H1 (cell line): Measurements from ENCODE around the gene CCNA1. TPM values are rescaled to one million over a fixed set of nuclear protein-coding genes. Genes with fewer than 3 reads are reported as not detected.

ENCODE experiments used
- CTCF ChIA-PET: fragments of 300-600 bp; sonication (Branson Sonifier 250); formaldehyde crosslinking; loops from one replicate; lab custom pipeline; 2021; ENCODE audit not compliant: partially characterized antibody; lab: Charles Lee
- POLR2A ChIA-PET: fragments of 300-600 bp; sonication (Branson Sonifier 250); formaldehyde crosslinking; loops from one replicate; lab custom pipeline; 2021; ENCODE audit warnings: inconsistent platforms; ENCODE audit not compliant: partially characterized antibody; lab: Charles Lee
- DNase-seq, 2 experiments: peaks; one replicate each; pipeline versions ENCODE4 v3.0.0 to v3.0.0-alpha.2; 2010 to 2022; ENCODE audit warnings: low spot score in 2 of 2, low read depth in 1 of 2, mixed read lengths in 1 of 2
- FAIRE-seq: peaks from 2 replicates; lab custom pipeline; 2011; peaks lifted over from hg19 to GRCh38; lab: Jason Lieb, UNC
- H2AFZ ChIP-seq: 2 replicates; pipeline ENCODE4 v1.8.1; 2012; ENCODE audit warnings: low read length, inconsistent platforms
- H2AK5ac ChIP-seq: 2 replicates; pipeline ENCODE4 v1.6.1; 2013; ENCODE audit warnings: low read depth, low read length
- H2BK120ac ChIP-seq: replicated peaks from 2 replicates; pipeline ENCODE3; 2013; ENCODE audit warnings: low read depth, low read length, inconsistent platforms
- H2BK12ac ChIP-seq: 2 replicates; pipeline ENCODE4 v1.6.1; 2013; ENCODE audit warnings: low read depth, low read length
- H2BK15ac ChIP-seq: 2 replicates; pipeline ENCODE4 v1.6.1; 2013; ENCODE audit warnings: low read length
- H2BK20ac ChIP-seq: 2 replicates; pipeline ENCODE4 v1.6.1; 2013; ENCODE audit warnings: low read length
- H2BK5ac ChIP-seq: 2 replicates; pipeline ENCODE4 v1.6.1; 2013; ENCODE audit warnings: low read depth, low read length
- H3K14ac ChIP-seq: 2 replicates; pipeline ENCODE4 v1.6.1; 2013; ENCODE audit warnings: inconsistent platforms; ENCODE audit not compliant: insufficient read length
- H3K18ac ChIP-seq: 2 replicates; pipeline ENCODE4 v1.6.1; 2013; ENCODE audit warnings: low read length; ENCODE audit errors: extremely low read depth
- H3K23ac ChIP-seq: 2 replicates; pipeline ENCODE4 v1.6.1; 2013; ENCODE audit warnings: inconsistent platforms; ENCODE audit not compliant: insufficient read length
- H3K23me2 ChIP-seq: 2 replicates; pipeline ENCODE4 v1.6.1; 2013; ENCODE audit warnings: low read depth, low read length
- H3K27ac ChIP-seq: 2 replicates; pipeline ENCODE4 v1.6.1; 2011; ENCODE audit warnings: low read depth, low read length, inconsistent platforms
- H3K27me3 ChIP-seq, 4 experiments: replicated peaks in 1 of 4; 1 replicate in 1 of 4; 2 replicates in 3 of 4; pipeline versions ENCODE4 v1.6.1 to v1.8.1; 2011 to 2013; ENCODE audit warnings: low read length in 3 of 4, mild to moderate bottlenecking in 3 of 4, inconsistent platforms in 2 of 4, mixed read lengths in 2 of 4, moderate library complexity in 1 of 4; ENCODE audit not compliant: control insufficient read depth in 3 of 4, insufficient read depth in 3 of 4; ENCODE audit errors: extremely low read depth in 1 of 4
- H3K36me3 ChIP-seq, 4 experiments: 2 replicates each; pipeline versions ENCODE4 v1.6.1 to v1.8.1; 2011 to 2013; ENCODE audit warnings: mild to moderate bottlenecking in 4 of 4, low read length in 3 of 4, moderate library complexity in 2 of 4, control low read depth in 1 of 4, inconsistent platforms in 1 of 4; ENCODE audit not compliant: insufficient read depth in 4 of 4, control insufficient read depth in 2 of 4
- H3K4ac ChIP-seq: replicated peaks from 2 replicates; pipeline ENCODE3; 2013; ENCODE audit warnings: low read length, low read depth, mixed read lengths, inconsistent platforms; ENCODE audit not compliant: insufficient read length
- H3K4me1 ChIP-seq, 4 experiments: replicated peaks in 1 of 4; 1 replicate in 1 of 4; 2 replicates in 3 of 4; pipeline versions ENCODE4 v1.6.1 to v1.8.1; 2011 to 2013; ENCODE audit warnings: low read length in 3 of 4, inconsistent platforms in 2 of 4, mixed read lengths in 1 of 4; ENCODE audit not compliant: insufficient read depth in 4 of 4, control insufficient read depth in 3 of 4
- H3K4me2 ChIP-seq, 2 experiments: 2 replicates each; pipeline versions ENCODE4 v1.6.1 to v1.8.1; 2011 to 2013; ENCODE audit warnings: low read depth in 2 of 2, low read length in 2 of 2, control low read depth in 1 of 2, inconsistent platforms in 1 of 2, mild to moderate bottlenecking in 1 of 2; ENCODE audit not compliant: insufficient read depth in 1 of 2
- H3K4me3 ChIP-seq, 4 experiments: fragments of 200-600, 300-600 bp in 1 of 4; sonication (generic), shearing (Covaris generic), sonication (Bioruptor Twin) in 1 of 4; 2 replicates each; pipeline versions ENCODE4 v1.5.1 to v1.8.1; 2011 to 2016; ENCODE audit warnings: low read length in 4 of 4, low read depth in 3 of 4, control low read depth in 2 of 4, inconsistent platforms in 2 of 4, mild to moderate bottlenecking in 2 of 4, mixed read lengths in 1 of 4, moderate library complexity in 1 of 4; ENCODE audit not compliant: insufficient read depth in 2 of 4; ENCODE audit errors: extremely low read depth in 1 of 4
- H3K56ac ChIP-seq: replicated peaks from 2 replicates; pipeline ENCODE3; 2013; ENCODE audit warnings: low read depth, mild to moderate bottlenecking, mixed read lengths, low read length, inconsistent platforms; ENCODE audit not compliant: insufficient read length
- H3K79me1 ChIP-seq: 2 replicates; pipeline ENCODE4 v1.6.1; 2013; ENCODE audit warnings: low read depth, low read length, control low read depth
- H3K79me2 ChIP-seq, 2 experiments: 2 replicates each; pipeline versions ENCODE4 v1.6.1 to v1.8.1; 2012 to 2013; ENCODE audit warnings: low read length in 2 of 2, mild to moderate bottlenecking in 2 of 2, inconsistent platforms in 1 of 2; ENCODE audit not compliant: insufficient read depth in 2 of 2, control insufficient read depth in 1 of 2
- H3K9ac ChIP-seq, 4 experiments: replicated peaks in 1 of 4; 1 replicate in 1 of 4; 2 replicates in 3 of 4; pipeline versions ENCODE4 v1.6.1 to v1.8.1; 2011 to 2013; ENCODE audit warnings: low read depth in 3 of 4, low read length in 3 of 4, control low read depth in 2 of 4, mild to moderate bottlenecking in 2 of 4, moderate library complexity in 2 of 4, inconsistent platforms in 1 of 4; ENCODE audit errors: extremely low read depth in 1 of 4
- H3K9me3 ChIP-seq, 2 experiments: 2 replicates each; pipeline versions ENCODE4 v1.6.1 to v1.8.1; 2012 to 2013; ENCODE audit warnings: mild to moderate bottlenecking in 2 of 2, moderate library complexity in 2 of 2, control low read depth in 1 of 2, inconsistent platforms in 1 of 2, low read depth in 1 of 2, low read length in 1 of 2, mixed read lengths in 1 of 2; ENCODE audit not compliant: insufficient read depth in 2 of 2
- H4K20me1 ChIP-seq, 2 experiments: replicated peaks in 1 of 2; 2 replicates each; pipeline versions ENCODE3 to v1.8.1; 2011 to 2013; ENCODE audit warnings: inconsistent platforms in 2 of 2, low read length in 2 of 2, mild to moderate bottlenecking in 1 of 2; ENCODE audit not compliant: insufficient read depth in 2 of 2, control insufficient read depth in 1 of 2
- H4K5ac ChIP-seq: 2 replicates; pipeline ENCODE4 v1.6.1; 2013; ENCODE audit warnings: low read length, low read depth, mixed read lengths, inconsistent platforms; ENCODE audit not compliant: insufficient read length
- H4K8ac ChIP-seq: 2 replicates; pipeline ENCODE4 v1.8.0; 2013; ENCODE audit warnings: mild to moderate bottlenecking, moderate library complexity, low read length, inconsistent platforms; ENCODE audit not compliant: insufficient read depth; ENCODE audit errors: extremely low read depth
- H4K91ac ChIP-seq: replicated peaks from 2 replicates; pipeline ENCODE3; 2013; ENCODE audit warnings: low read length, mixed read lengths, inconsistent platforms; ENCODE audit not compliant: insufficient read length
- RAD21 ChIP-seq, 2 experiments: IDR thresholded peaks in 1 of 2; conservative IDR thresholded peaks in 1 of 2; 2 replicates each; pipeline ENCODE4 v1.6.1; 2011; ENCODE audit warnings: low read depth in 2 of 2, low read length in 2 of 2, improper control_type of control experiment in 1 of 2, inconsistent platforms in 1 of 2, mild to moderate bottlenecking in 1 of 2, moderate library complexity in 1 of 2
- SP4 ChIP-seq: IDR thresholded peaks from 2 replicates; pipeline ENCODE4 v1.6.1; 2012; ENCODE audit warnings: low read length, inconsistent platforms
- WGBS, 2 experiments: shearing (Covaris generic) in 1 of 2; methylation state at CpG; one replicate each; pipeline versions ENCODE4 v1.1.6 to v1.1.7; 2013 to 2015; ENCODE audit warnings: low lambda C conversion rate in 2 of 2, mixed read lengths in 2 of 2, inconsistent platforms in 1 of 2, low coverage in 1 of 2, missing lambda C conversion rate in 1 of 2; ENCODE audit not compliant: insufficient replicate concordance in 2 of 2, insufficient coverage in 1 of 2, insufficient read length in 1 of 2; ENCODE audit errors: extremely low coverage in 1 of 2, missing lambda C conversion rate in 1 of 2; 5-methylcytosine and 5-hydroxymethylcytosine counted together
- polyA plus RNA-seq, 7 experiments: library from polyadenylated mRNA; depleted of rRNA in 3 of 7; stranded (reverse) in 5 of 7; unstranded in 2 of 7; fragments of >200 nt in 5 of 7; fragments of 200-250 nt in 2 of 7; gene quantifications; 1 replicate in 5 of 7; 2 replicates in 1 of 7; 4 replicates in 1 of 7; pipeline versions ENCODE4 v1.2.1 to v1.2.3, GENCODE V29; 2011 to 2013; ENCODE audit warnings: missing spikeins in 2 of 7, mixed read lengths in 2 of 7
- total RNA-seq: library from RNA; stranded (reverse); fragmentation: NEBNext Ultra II Directional; extraction: Animal tissue kit (Norgen Biotek cat#: 25700); gene quantifications from 2 replicates; pipeline ENCODE4 v1.2.1, GENCODE V29; 2021
- TF ChIP-seq, protein P1 (sequence below), 3 experiments: IDR thresholded peaks; 1 replicate in 2 of 3; 2 replicates in 1 of 3; pipeline versions ENCODE4 v1.5.1 to v1.6.1; 2011; ENCODE audit warnings: low read length in 3 of 3, mild to moderate bottlenecking in 3 of 3, inconsistent platforms in 2 of 3, low read depth in 1 of 3, moderate library complexity in 1 of 3; ENCODE audit not compliant: insufficient read depth in 1 of 3; ENCODE audit errors: control extremely low read depth in 1 of 3

The CCNA1 gene
- total and polyA plus RNA-seq, 2 of the 8 experiments (the other 6 are each of a cell fraction or from before 2014, with no cell fraction given), result 2.2 to 4.1 TPM

DNA sequence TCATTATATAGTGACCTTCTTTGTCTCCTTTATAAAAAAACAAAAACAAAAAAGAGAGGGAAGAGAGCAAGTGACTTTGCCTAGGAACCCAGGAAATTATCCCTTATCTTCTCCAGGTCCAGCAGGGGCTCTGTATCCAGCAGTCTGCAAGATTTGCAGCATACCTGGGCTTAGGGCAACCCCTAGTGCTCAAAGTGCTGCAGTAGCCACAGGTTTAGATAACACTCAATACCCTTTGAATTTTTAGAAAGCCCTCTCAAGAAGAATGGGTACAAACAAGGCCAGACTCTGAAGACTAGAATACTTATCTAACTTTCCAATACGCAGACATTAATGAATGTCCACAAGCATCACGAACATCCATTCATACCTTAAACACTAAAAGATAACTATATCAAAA is 43.2 kb downstream of the CCNA1 start:
- no peaks in the 10 kb centered on the region for H3K27me3 ChIP-seq
- no peak overlapping the region for H2BK5ac ChIP-seq
- no peak overlapping the region for H3K14ac ChIP-seq
- no peak overlapping the region for H3K18ac ChIP-seq
- no peak overlapping the region for H3K9ac ChIP-seq
- H3K79me1 ChIP-seq, result no peaks in the 10 kb centered on the region
- ChIA-PET CTCF (interaction anchor here (1.0 to 1.5 kb wide), 3 partner anchors 56 to 192 kb away, joined by 3 to 4 read pairs (median 4); no protein-coding TSS in a partner anchor), POLR2A (no interaction called here)
- no peak overlapping the region for H3K23ac ChIP-seq
- no peak for FAIRE-seq
- no peaks in the 10 kb centered on the region for H3K79me2 ChIP-seq
- H2BK120ac ChIP-seq, result no peak overlapping the region
- H3K27ac ChIP-seq, result no peak overlapping the region
- TF ChIP-seq SP4, result no peak
- TF ChIP-seq, protein P1, sequence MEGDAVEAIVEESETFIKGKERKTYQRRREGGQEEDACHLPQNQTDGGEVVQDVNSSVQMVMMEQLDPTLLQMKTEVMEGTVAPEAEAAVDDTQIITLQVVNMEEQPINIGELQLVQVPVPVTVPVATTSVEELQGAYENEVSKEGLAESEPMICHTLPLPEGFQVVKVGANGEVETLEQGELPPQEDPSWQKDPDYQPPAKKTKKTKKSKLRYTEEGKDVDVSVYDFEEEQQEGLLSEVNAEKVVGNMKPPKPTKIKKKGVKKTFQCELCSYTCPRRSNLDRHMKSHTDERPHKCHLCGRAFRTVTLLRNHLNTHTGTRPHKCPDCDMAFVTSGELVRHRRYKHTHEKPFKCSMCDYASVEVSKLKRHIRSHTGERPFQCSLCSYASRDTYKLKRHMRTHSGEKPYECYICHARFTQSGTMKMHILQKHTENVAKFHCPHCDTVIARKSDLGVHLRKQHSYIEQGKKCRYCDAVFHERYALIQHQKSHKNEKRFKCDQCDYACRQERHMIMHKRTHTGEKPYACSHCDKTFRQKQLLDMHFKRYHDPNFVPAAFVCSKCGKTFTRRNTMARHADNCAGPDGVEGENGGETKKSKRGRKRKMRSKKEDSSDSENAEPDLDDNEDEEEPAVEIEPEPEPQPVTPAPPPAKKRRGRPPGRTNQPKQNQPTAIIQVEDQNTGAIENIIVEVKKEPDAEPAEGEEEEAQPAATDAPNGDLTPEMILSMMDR (IDR thresholded peaks at IDR 0.05; ENCODE audit: control extremely low read depth in 1 of 3, insufficient read depth in 1 of 3, low read depth in 1 of 3, low read length in 3 of 3), result peak; percentile 7 to 86 (median 61)
- peak; percentile 89 for TF ChIP-seq RAD21 (IDR thresholded peaks at IDR 0.05 in 1 of 2, conservative IDR thresholded peaks at IDR 0.05 in 1 of 2; ENCODE audit: low read depth in 2 of 2, low read length in 2 of 2)
- no peaks in the 10 kb centered on the region for H3K23me2 ChIP-seq
- H2BK20ac ChIP-seq, result no peak overlapping the region
- H2AK5ac ChIP-seq, result no peak overlapping the region
- H2BK12ac ChIP-seq, result no peak overlapping the region
- no peaks in the 10 kb centered on the region for H3K36me3 ChIP-seq
- H3K56ac ChIP-seq, result no peak overlapping the region
- no peak overlapping the region for H3K4ac ChIP-seq
- H4K20me1 ChIP-seq, result no peaks in the 10 kb centered on the region
- no peak overlapping the region for H4K8ac ChIP-seq
- 91 to 100% methylated on average over 1 to 2 of the region's 2 CpGs for WGBS, 2 experiments
- H2AFZ ChIP-seq, result no peak overlapping the region
- no peak overlapping the region for H3K4me3 ChIP-seq
- no peak overlapping the region for H4K5ac ChIP-seq
- H3K9me3 ChIP-seq, result peaks cover 10 to 15% of the 10 kb centered on the region in 2 experiments
- no peak overlapping the region for H2BK15ac ChIP-seq
- H4K91ac ChIP-seq, result no peak overlapping the region
- no peak overlapping the region for H3K4me2 ChIP-seq
- H3K4me1 ChIP-seq, result no peaks in the 10 kb centered on the region
- DNase-seq, result peak in 1 of 2 experiments; percentile 13
